ENCODE results near the gene AVPI1.

DNA sequence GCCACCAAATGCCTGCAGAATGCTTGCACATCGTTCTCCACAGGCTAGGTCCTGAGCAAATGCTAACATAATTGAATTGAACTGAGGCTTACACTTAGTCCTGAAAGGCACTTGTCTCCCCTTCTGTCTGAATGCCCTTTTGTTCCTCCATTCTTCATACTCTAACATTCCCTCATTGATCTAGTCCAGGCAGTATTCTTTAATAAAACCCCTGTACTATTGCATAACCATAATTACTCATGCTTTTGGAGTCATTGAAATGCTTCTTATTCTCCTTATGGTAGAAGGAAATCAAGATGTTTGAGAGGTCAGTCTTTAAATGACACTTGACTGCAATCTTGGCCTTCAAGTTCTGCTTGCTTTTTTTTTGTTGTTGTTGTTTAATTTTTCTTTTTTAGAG lies 39.5 kb downstream of the AVPI1 start:
- no peak for TF ChIP-seq CTCF (IDR thresholded peaks at IDR 0.05)
- TF ChIP-seq POLR2AphosphoS5 (IDR thresholded peaks at IDR 0.05): no peak
- no peak for TF ChIP-seq POLR2A (IDR thresholded peaks at IDR 0.05; ENCODE audit: low read depth)

Measured in esophagus muscularis mucosa (tissue), 3 donors.